Stimulated activated CD4-positive, alpha-beta T cell treated with anti-CD3 and anti-CD28 coated beads, Interleukin-4, amount 100 ng/mL, for 1 hour (primary cell): ENCODE data around the gene NIT1.

Experiments
- DNase-seq: peaks from one replicate; pipeline ENCODE4 v3.0.0-alpha.2; 2020

Gene NIT1

DNA sequence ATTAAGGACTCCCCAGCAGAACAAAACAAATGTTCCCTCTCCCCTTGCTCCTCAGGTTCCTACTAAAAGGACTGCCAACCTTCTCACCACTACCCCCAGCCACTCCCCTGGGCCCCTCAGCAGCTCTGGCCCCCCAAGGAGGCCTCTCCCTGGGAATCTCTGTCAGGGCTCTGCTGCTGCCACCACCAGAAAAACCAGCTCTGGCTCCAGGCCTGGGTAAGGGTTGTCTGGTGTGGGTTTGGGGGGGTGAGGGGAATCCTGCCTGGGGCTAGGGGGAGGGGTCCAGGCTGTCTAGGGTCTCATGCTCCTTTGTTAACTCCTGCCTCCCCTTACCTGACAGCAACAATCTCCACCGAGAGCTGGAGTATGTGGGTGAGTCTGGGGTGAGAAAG lies 33.3 kb upstream of the NIT1 start:
- DNase-seq, result no peak

DNA sequence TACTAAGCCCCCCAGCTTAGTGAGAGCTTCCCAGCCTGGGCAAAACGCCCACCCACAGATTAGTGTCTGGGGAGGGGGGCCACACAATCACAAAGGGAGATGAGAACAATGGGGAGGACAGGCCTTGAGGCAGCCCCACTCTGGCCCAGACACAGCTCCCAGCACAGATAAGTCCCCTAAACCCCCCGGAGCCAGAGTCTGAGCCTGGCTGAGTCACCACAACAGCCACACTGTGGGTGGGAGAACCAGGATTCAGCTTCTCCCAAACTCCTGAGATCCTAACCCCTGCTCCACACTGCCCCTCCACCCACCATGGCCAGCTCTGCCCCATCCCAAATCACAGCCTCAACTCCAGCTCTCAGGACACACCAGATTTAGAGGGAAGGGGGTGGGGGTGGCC lies 32.7 kb upstream of the NIT1 start:
- no peak for DNase-seq

DNA sequence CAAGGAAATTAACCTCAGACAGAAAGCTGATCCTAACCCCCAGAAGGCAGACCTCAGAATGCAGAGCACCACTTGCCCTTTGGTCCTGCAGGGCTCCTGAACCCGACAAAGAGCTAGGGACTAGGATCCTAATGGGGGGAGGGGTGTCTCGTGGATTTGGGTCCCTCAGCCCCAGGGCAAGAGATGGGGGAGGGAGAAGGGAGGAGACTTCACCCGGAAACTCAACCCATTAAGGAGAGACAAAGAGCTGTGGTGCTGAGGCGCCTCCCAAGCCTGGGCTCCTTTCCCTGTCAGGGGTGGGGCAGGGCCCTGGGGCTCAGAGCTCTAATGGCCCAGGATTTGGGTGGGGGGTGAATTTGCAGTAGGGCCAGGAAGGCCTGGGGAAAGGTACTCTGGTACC lies 31.4 kb upstream of the NIT1 start:
- DNase-seq, result no peak

DNA sequence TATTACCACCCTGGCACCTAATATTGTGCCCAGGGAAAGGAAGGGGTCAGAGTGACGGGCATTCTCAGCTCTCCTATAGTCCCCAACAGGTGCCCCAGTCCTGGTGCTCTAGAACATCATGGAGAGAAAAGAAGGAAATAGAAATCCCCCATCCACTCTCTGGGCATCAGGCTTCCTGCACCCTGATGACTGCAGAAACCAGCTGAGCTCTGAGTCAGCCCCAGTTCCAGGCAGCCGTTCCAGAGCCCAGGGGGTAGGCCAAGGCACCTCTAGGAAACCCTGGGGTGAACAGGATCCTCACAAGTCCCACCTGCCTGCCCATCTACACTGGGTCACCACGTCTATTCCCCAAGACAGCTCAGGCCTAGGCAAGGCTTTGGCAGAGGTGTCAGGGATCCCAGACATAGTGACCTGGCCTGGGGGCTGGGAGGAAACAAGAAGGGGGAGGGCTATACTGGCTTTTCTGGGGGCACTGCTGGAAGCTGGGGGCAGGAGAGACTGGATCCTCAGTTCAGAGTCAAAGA lies 29.3 kb upstream of the NIT1 start:
- no peak for DNase-seq

DNA sequence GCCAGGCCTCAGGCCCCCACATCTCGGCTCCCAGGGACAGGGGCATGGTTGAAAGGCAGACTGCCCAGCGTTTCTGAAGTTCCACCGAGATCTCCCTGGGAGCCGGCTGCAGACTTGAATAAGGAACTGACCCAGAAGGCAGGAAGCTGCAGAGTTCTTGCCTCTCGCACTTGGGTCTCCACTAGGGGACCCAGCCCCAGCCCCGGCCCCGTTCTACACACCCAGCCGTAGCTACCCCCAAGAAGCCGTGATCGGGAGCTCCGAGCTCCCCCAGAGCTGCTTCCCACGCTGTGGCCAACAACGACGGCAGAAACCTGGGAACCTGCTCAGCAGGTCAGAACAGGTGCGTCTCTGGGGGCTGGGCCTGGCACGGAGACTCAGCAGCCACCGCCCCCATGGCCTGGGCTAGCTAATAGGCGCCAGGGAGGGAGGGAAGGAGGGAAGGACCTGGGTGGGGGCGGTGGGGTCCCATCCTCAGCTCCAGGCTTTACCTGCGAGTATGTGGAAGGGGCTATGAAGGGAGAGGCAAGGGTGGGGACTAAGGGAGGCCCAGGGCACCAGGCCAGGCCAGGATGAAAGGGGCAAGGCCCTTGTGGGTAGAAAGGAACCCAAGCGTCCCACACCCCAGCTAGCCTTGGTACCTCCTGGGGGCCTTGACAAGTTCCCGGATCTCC lies 28.5 kb upstream of the NIT1 start, which contains the start of gene NECTIN4:
Gene NECTIN4 (minus strand): TSS at position 308 of the 674 bp plus-strand sequence. CDS start 262 bp downstream, at position 46.
- DNase-seq, result no peak

DNA sequence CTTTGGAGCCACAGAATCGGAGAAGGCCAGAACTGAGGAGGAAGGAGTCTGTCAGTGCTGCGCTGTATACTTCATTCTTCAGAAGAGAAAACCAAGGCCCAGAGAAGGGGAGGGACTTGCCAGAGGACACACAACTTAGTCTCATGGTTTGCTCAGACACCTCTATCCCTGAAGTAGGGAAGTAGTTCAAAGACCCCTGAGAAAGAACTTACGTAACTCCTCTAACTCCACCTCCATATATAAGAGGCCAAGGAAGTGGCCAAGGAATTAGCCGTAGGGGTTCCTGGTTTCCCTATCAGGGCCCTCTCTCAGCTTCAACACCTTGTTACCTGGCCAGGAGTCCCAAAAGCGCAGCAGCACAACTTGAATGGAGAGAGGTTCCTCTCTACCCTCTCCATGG lies 28.0 kb upstream of the NIT1 start:
- DNase-seq, result no peak

DNA sequence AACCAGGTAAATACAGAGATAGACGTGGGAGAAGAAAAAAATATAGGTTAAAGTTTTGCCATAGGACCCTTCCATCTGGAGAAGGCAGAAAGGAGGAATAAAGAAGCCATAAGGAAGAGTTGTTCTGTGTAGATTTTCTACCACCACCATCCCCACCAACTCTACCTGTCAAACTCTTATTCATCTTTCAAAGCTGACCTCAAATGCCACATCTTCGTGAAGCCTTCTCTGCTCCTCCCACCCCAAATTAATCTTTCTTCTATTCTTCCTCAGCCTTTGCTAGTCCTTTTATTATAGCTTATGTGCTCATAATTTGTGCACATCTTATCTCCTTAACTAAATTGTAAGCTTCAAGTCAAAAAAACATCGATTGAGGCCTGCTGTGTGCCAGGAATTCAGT lies 27.3 kb upstream of the NIT1 start:
- no peak for DNase-seq

DNA sequence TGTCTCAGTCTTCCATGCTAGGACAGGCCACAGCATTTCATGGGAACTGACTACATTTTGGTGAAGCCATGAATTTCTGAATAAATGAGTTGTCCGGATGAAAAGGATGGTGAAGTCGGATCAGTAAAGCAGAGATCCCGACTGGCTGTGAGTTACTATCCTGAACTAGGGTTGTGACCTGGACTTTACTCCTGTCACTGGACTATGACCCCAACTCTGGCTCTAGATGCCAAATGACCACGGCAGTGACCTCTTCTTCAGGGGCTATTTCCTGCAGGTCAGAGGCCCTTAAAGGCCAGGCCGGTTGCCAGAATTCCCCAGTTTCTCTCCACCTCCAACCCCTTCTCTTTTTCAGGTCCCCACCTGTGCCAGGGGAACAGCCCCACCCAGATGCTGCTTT lies 26.8 kb upstream of the NIT1 start:
- no peak for DNase-seq

DNA sequence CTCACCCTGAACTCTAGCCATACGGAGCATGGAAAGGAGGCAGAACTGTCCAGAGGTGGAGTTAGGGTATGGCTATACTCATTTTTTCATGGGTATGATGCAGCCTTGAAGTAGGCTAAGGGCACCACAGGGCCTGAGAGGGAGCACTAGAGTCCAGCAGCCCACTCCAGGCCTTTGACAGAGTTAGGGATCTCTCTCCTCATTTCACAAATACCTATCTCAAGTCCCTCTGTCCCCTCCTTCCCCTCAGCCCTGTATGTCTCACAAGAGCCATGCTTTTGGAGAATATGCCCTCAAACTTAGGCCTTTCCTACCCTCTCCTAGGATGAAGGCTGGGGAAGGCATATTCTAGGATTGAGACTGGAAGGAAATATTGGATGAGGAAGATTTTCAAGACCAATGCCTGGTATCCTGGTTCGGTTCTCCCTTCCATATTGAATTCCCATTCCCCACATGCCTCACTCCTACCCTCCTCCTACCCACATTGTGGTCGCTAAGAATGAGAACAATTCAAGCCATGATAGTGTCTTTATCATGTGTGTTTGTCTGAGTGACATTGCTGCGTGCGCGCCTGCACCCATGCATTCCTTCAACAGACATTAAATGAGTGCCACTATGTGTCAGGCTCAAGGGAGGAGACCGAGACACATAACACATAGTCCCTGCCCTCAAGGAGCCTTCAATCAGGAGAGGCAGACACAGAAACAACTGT lies 26.0 kb upstream of the NIT1 start:
- no peak for DNase-seq

DNA sequence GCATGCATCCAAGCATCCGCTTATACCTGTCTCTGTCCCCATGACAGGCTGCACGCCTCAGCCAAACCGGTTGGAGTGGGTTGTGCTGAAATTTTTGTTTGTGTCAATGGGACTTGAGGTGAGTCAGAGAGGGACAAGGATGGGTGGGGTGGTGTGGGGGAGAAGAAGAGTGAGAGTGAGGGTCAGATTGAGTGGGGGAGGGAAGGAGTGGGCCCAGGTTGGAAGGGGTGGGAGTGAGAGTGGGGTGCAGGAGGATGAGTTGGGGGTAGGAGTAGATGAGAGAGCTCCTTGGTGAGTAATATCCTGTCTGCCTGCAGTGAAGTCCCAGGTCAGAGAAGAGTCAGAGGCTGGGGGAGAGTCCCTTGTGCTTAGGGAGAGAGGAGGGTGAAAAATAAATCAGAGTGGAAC lies 25.3 kb upstream of the NIT1 start:
- DNase-seq, result peak; percentile 55

DNA sequence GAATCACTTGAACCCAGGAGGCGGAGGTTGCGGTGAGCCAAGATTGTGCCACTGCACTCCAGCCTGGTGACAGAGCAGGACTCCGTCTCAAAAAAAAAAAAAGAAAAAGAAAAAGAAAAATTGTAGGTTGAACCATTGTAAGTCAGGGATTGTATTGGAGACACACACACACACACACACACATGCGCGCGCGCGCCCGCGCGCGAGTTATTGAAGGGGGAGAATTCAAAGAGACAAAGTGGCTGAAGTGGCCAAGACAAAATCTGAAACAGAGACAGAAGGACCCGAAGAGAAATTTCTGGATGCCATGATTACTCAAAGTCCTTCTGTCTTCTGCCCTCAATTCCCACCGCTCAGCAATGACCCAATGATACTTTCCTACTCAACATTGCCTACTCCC lies 23.4 kb upstream of the NIT1 start:
- no peak for DNase-seq

DNA sequence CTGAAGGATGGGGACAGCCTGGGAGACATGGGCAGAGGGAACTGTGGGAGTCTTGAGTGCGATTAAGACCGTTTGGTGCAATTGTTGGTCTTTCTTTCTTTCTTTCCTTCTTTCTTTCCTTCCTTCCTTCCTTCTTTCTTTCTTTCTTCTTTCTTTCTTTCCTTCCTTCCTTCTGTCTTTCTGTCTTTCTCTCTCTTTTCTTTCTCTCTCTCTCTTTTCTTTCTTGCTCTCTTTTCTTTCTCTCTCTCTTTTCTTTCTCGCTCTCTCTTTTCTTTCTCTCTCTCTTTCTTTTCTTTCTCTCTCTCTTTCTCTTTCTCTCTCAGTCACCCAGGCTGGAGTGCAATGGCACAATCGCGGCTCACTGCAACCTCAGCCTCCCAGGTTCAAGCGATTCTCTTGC lies 22.7 kb upstream of the NIT1 start:
- DNase-seq, result no peak

DNA sequence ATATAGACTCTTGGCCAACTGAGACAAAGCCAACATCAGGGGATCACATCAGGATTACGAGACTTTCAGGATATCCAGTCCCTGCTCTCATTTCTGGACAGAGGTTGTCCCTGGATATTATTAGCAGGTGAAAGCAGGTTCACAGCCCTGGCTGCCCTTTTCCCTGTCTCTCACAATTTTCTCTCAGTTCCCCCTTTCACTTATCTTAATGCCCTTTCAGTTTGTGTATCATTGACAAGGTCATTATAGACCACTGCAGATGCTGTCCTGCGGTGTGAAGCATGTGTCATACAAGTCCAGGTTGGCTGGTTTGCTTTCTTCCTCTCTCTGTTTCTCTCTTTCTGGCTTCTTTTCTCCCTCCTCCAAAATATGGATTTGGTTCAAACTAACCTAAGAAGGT lies 21.9 kb upstream of the NIT1 start:
- no peak for DNase-seq

DNA sequence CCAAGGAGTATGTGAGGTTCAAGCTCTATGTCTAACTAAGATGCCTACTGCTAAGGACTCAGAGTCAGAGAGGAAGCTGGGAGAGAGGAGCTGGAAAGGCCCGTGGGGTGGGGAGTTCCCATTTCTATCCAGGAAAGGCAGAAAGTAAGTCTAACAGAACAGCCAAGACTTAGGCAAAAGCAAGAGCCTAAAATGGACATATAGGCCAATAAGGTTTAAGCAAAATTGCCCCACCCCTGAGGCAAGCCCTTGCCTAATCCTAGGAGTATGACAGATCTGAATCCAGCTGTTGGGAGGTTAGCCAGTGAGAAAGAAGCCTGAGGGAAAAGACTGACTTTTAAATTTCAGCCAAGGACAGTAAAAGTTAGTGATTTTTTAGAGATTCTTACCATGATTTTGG lies 21.4 kb upstream of the NIT1 start:
- no peak for DNase-seq

DNA sequence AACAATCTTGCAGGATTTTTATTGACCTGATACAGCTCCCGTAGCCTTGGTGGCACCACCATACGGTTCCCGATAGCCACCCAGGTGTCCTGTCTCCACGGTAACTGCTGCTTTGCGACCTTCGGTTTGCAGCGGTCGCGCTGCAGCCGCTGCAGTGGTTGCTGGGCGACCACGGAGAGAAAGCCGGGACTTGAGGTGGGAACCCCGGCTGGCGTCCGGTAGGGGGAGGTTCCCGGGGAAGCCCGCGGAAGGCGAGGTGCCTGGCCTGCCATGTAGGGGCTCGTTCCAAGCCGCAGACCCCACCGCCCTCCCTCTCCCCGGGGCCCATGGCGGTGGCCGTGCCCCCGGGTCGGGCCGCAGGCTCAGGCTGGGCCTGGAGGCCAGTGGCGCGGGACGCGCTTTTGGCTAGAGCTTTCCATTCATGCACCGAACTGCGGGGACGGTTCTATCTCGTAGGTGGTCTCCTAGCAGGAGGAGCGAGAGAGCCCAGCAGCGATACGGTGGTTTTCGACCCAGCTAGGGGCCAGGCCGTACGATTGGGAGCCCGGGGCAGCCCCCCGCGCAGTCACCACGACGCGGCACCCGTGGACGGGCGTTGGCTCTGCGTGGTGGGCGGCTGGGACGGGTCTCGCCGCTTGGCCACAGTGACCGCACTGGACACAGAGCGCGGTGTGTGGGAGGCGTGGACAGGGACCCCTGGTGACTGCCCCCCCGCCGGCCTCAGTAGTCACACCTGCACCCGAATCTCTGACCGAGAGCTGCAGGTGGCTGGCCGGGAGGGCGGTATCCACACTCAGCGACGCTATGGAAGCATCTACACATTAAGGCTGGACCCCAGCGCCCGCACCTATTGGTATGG lies 19.5 kb upstream of the NIT1 start, which contains the start of gene KLHDC9:
Gene KLHDC9 (plus strand): TSS at position 152 of the 859 bp plus-strand sequence. CDS start 175 bp downstream, at position 327.
- DNase-seq, result peak; percentile 57

DNA sequence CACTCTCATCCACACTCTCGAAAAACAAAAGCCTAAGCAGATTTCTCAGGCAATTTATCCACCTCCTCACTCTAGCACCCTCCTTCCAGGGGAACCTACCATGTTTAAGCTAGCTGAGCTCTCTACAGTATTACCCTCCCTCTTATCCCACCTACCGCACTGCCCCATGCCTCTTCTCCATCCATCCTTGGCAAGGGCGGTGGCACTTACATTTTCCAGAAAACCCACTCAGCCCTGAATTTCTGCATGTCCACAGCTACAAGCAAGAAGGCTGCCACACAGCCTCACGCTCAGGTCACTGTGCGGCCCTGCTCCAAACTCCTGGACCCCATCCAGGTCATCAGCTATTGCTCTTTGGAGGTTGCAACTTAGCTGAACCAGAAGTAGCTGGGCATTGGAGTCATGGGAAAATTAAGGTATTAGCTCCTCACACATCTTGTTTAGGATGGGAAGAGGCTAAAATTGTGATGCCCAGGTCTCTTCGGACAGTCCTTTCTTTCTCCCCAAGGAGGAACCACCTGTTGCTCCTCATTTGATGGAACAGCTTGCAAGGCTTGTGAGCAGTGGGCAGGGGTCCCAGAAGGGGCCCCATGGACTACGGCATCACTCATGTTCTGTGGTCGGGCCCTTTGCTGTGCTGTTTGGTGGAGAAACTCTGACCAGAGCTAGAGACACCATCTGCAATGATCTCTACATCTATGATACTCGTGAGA lies 18.7 kb upstream of the NIT1 start:
- no peak for DNase-seq

DNA sequence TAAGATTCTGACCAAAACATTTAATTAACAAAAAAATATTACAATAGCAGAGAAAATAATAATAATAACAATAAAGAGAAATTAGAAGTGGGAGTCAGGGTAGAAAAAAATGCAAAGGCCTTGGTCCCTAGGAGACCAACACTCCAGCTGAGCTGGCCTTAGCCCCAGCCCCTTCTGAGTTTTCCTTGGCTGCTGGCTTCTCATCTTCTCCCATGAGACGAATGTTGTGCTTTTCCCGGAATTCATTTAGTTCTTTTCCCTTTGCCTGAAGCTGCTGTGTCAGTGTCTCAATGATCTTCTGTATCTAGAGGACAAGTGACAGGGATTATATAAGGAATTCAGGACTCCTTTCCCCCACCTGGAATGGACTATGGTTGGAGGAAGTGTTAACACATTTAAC lies 17.3 kb upstream of the NIT1 start:
- DNase-seq, result no peak

DNA sequence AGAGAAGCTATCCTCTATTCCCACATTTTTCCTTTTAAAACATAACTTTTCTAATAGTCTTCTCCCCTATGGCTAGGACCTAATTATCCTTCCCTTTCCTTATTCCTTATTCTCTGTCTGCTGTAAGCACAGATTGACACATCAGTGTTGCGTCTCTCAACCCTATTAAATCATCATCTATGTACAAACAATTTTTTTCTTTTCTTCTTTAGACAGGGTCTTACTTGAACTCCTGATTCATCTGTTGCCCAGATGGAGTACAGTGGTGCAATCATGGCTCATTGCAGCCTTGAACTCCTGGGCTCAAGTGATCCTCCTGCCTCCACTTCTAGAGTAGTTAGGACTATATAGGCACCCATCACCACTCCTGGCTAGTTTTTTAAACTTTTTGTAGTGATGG lies 11.5 kb upstream of the NIT1 start:
- no peak for DNase-seq

DNA sequence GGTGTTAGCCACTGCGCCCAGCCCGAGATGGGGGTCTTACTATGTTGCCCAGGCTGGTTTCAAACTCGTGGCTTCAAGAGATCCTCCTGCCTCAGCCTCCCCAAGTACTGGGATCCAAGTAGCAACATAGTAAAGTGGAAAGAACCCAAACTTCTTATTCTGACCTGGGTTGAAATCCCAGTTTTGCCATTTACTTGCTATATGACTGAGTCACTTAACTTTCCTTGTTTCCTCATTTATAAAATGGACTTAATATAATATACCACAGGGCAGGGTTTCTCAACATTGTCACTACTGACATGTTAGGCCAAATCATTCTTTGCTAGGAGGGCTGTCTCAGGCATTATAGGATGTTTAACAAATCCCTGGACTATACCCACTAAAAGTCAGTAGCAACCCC lies 6.8 kb upstream of the NIT1 start:
- DNase-seq, result no peak

DNA sequence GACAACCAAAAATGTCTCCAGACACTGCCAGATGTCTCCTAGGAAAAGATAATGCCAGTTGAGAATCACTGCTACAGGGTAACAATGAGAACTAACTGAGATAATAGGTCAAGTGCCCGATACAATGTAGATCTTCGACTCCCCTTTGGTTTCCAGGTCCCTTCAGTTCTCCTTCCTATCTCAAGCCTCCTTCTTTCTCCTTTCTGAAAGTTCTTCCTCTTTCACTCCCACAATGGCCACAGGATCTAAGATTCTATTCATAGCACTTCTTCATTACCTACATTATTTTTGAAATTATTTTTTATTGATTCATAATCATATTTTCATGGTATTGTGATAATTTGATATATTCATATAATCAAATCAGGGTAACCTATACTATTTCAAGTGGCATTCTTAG lies 6.4 kb upstream of the NIT1 start:
- DNase-seq, result no peak

DNA sequence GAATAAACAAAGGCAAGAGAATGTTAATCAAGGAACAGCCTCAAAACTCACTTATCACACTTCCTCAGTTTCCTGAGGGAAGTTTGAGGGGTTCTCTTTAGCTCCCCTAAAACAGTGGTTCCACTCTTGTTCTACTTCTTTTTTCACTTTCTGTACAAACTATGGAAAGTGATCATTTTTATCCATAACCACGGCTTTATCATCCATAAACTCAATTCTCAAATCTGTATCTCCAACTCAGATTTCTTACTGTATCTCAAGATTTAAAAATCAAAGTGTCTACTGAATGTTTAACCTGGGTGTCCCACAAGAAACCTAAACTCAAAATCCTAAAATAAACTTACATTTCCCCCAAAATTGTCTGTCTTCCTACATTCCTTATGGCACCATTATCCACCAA lies 4.0 kb upstream of the NIT1 start:
- DNase-seq, result no peak

DNA sequence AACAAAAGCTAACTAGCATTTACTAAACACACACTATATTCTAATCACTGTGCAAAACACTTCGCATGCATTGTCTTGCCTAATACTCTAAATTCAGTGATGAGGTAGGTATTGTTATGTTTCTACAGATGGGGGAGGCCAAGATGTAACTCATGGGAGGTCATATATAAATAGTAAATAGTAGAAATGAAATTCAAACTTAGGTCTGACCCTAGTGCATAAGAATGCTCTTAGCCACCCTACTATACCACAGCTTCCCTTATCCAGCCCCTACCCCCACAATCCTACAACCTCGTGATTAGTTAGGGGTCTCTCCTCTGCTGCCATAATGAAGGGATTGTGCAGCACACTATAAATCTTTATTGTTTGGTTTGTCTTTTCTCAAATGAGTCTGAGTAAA lies 3.3 kb upstream of the NIT1 start:
- no peak for DNase-seq
